HL-60 (cell line): Measurements from ENCODE around the gene CCDC183.
A peak's percentile ranks its signal among the peaks of the same experiment; 100 is the strongest.
"Not testable (repeated sequence)": the region's sequence is repeated elsewhere in the genome, so short reads cannot be mapped to it uniquely, and the experiment has no call there.

ENCODE experiments used
- DNase-seq, 2 experiments: peaks; one replicate each; pipeline ENCODE4 v3.0.0-alpha.2; 2010 to 2020; ENCODE audit warnings: low read depth in 1 of 2, low spot score in 1 of 2
- H3K27ac ChIP-seq: fragments of 250-450 bp; sonication (Bioruptor Pico); replicated peaks from 2 replicates; pipeline ENCODE4 v1.5.1; 2020; ENCODE audit warnings: mild to moderate bottlenecking, moderate library complexity
- H3K27me3 ChIP-seq: fragments of 250-450 bp; sonication (Bioruptor Pico); 2 replicates; pipeline ENCODE4 v1.5.1; 2021; ENCODE audit warnings: mild to moderate bottlenecking, moderate library complexity; ENCODE audit not compliant: insufficient read depth, poor library complexity, severe bottlenecking
- H3K4me3 ChIP-seq: replicated peaks from 2 replicates; pipeline ENCODE4 v1.5.1; 2011; ENCODE audit warnings: mild to moderate bottlenecking, control low read depth, low read length; ENCODE audit not compliant: insufficient read depth
- CTCF ChIP-seq: IDR thresholded peaks from one replicate; pipeline ENCODE4 v1.5.1; 2011; ENCODE audit warnings: low read length, control low read depth, inconsistent platforms; ENCODE audit not compliant: insufficient read depth
- GABPA ChIP-seq: IDR thresholded peaks from 2 replicates; pipeline ENCODE4 v1.6.1; 2012; ENCODE audit warnings: low read depth
- POLR2AphosphoS5 ChIP-seq: IDR thresholded peaks from 2 replicates; pipeline ENCODE4 v1.6.1; 2012; ENCODE audit warnings: low read depth
- REST ChIP-seq: IDR thresholded peaks from 2 replicates; pipeline ENCODE4 v1.6.1; 2012; ENCODE audit warnings: low read depth; ENCODE audit not compliant: insufficient replicate concordance
- SPI1 ChIP-seq: IDR thresholded peaks from 2 replicates; pipeline ENCODE4 v1.6.1; 2012; ENCODE audit warnings: low read depth, mild to moderate bottlenecking, borderline replicate concordance

The CCDC183 gene

GRCh38 chr9:136796775-136797347 is 723 bp downstream of the CCDC183 start:
- H3K27ac ChIP-seq, H3K4me3 ChIP-seq, DNase-seq: not testable (repeated sequence)
- peaks cover 16% of the 10 kb centered on the region for H3K27me3 ChIP-seq

GRCh38 chr9:136798708-136799078 is 2.6 kb downstream of the CCDC183 start:
- Histone ChIP-seq H3K27ac (no peak overlapping the region), H3K27me3 (peaks cover 16% of the 10 kb centered on the region), H3K4me3 (no peak overlapping the region)
- TF ChIP-seq SPI1 (no peak), POLR2AphosphoS5 (no peak), REST (no peak), GABPA (no peak), CTCF (no peak)
- no peak for DNase-seq

GRCh38 chr9:136799079-136799853 is 3.1 kb downstream of the CCDC183 start:
- TF ChIP-seq GABPA (no peak), REST (no peak), CTCF (no peak), POLR2AphosphoS5 (no peak), SPI1 (no peak)
- Histone ChIP-seq H3K4me3 (peak overlapping the region; percentile 37), H3K27me3 (peaks cover 16% of the 10 kb centered on the region), H3K27ac (no peak overlapping the region)
- no peak for DNase-seq

GRCh38 chr9:136799854-136800657 is 3.9 kb downstream of the CCDC183 start:
- no peak overlapping the region for H3K27ac ChIP-seq
- peak; percentile 71 to 82 for DNase-seq
- peak; percentile 76 for TF ChIP-seq POLR2AphosphoS5
- TF ChIP-seq CTCF = no peak
- no peak for TF ChIP-seq SPI1
- peaks cover 16% of the 10 kb centered on the region for H3K27me3 ChIP-seq
- H3K4me3 ChIP-seq = peak overlapping the region; percentile 37
